CD14-positive monocyte (primary cell): Measurements from ENCODE around the gene SACM1L. TPM values are rescaled to one million over a fixed set of nuclear protein-coding genes. Genes with fewer than 3 reads are reported as not detected.

ENCODE experiments used
- DNase-seq, 3 donors: peaks; one replicate each; pipeline ENCODE4 v3.0.0-alpha.2; 2011 to 2022
- H2AFZ ChIP-seq: 2 replicates; pipeline ENCODE4 v1.6.0; 2012; ENCODE audit warnings: mild to moderate bottlenecking, low read depth, low read length, inconsistent platforms; ENCODE audit not compliant: insufficient read depth, poor library complexity, severe bottlenecking
- H3K27ac ChIP-seq, 2 donors: 1 replicate in 1 of 2; 2 replicates in 1 of 2; pipeline ENCODE4 v1.5.1; 2012 to 2013; ENCODE audit warnings: low read length in 2 of 2, control low read depth in 1 of 2, inconsistent platforms in 1 of 2, low read depth in 1 of 2, mild to moderate bottlenecking in 1 of 2
- H3K27me3 ChIP-seq, 2 donors: one replicate each; pipeline versions ENCODE4 v1.6.0 to v1.6.1; 2011 to 2013; ENCODE audit warnings: low read length in 2 of 2; ENCODE audit not compliant: control insufficient read depth in 2 of 2, insufficient read depth in 2 of 2
- H3K36me3 ChIP-seq, 2 donors: replicated peaks in 1 of 2; 1 replicate in 1 of 2; 2 replicates in 1 of 2; pipeline versions ENCODE4 v1.5.1 to v1.6.1; 2012 to 2013; ENCODE audit warnings: low read length in 2 of 2, control low read depth in 1 of 2, inconsistent platforms in 1 of 2, mild to moderate bottlenecking in 1 of 2; ENCODE audit not compliant: insufficient read depth in 2 of 2, control insufficient read depth in 1 of 2
- H3K4me1 ChIP-seq, 2 donors: 1 replicate in 1 of 2; 2 replicates in 1 of 2; pipeline versions ENCODE4 v1.5.1 to v1.6.1; 2012 to 2013; ENCODE audit warnings: low read length in 2 of 2, control low read depth in 1 of 2, inconsistent platforms in 1 of 2, mild to moderate bottlenecking in 1 of 2, moderate library complexity in 1 of 2; ENCODE audit not compliant: insufficient read depth in 2 of 2, control insufficient read depth in 1 of 2
- H3K4me2 ChIP-seq: replicated peaks from 2 replicates; pipeline ENCODE3; 2012; ENCODE audit warnings: low read length, moderate library complexity, mild to moderate bottlenecking; ENCODE audit not compliant: poor library complexity, severe bottlenecking; ENCODE audit errors: extremely low read depth
- H3K4me3 ChIP-seq, 3 experiments: fragments of 200-600 bp in 1 of 3; sonication (generic) in 1 of 3; replicated peaks in 1 of 3; 1 replicate in 2 of 3; 2 replicates in 1 of 3; pipeline ENCODE4 v1.5.1; 2011 to 2013; ENCODE audit warnings: low read length in 3 of 3, mild to moderate bottlenecking in 3 of 3, control low read depth in 2 of 3, low read depth in 2 of 3, inconsistent platforms in 1 of 3, moderate library complexity in 1 of 3
- H3K79me2 ChIP-seq: 2 replicates; pipeline ENCODE4 v1.6.0; 2012; ENCODE audit warnings: mild to moderate bottlenecking, control low read depth, inconsistent platforms, low read length, moderate library complexity; ENCODE audit not compliant: insufficient read depth
- H3K9ac ChIP-seq: 2 replicates; pipeline ENCODE4 v1.6.0; 2017; ENCODE audit warnings: low read length, mild to moderate bottlenecking; ENCODE audit not compliant: insufficient read depth, poor library complexity, severe bottlenecking
- H3K9me3 ChIP-seq, 2 donors: replicated peaks in 1 of 2; 1 replicate in 1 of 2; 2 replicates in 1 of 2; pipeline versions ENCODE4 v1.5.1 to v1.6.1; 2012 to 2013; ENCODE audit warnings: low read length in 2 of 2, control low read depth in 1 of 2; ENCODE audit not compliant: control insufficient read depth in 1 of 2, insufficient read depth in 1 of 2
- H4K20me1 ChIP-seq: 2 replicates; pipeline ENCODE4 v1.6.0; 2012; ENCODE audit warnings: mild to moderate bottlenecking, low read length, control low read depth, moderate library complexity; ENCODE audit not compliant: insufficient read depth
- H3K27ac Mint-ChIP-seq, 7 donors: one replicate each; pipeline ENCODE4 v1.8.0; 2020; ENCODE audit warnings: mild to moderate bottlenecking in 7 of 7, mixed read lengths in 7 of 7, moderate library complexity in 6 of 7, inconsistent platforms in 2 of 7
- H3K27me3 Mint-ChIP-seq, 3 donors: one replicate each; pipeline ENCODE4 v1.8.0; 2021 to 2022; ENCODE audit warnings: low read depth in 3 of 3, mild to moderate bottlenecking in 3 of 3, mixed read lengths in 3 of 3, moderate library complexity in 3 of 3, inconsistent platforms in 1 of 3
- H3K36me3 Mint-ChIP-seq, 2 donors: one replicate each; pipeline ENCODE4 v1.8.0; 2020; ENCODE audit warnings: mixed read lengths in 2 of 2, inconsistent platforms in 1 of 2, mild to moderate bottlenecking in 1 of 2
- H3K4me1 Mint-ChIP-seq: one replicate; pipeline ENCODE4 v1.8.0; 2020; ENCODE audit warnings: mild to moderate bottlenecking, mixed read lengths
- H3K4me3 Mint-ChIP-seq, 2 donors: one replicate each; pipeline ENCODE4 v1.8.0; 2020; ENCODE audit warnings: mild to moderate bottlenecking in 2 of 2, mixed read lengths in 2 of 2, moderate library complexity in 1 of 2
- H3K9me3 Mint-ChIP-seq, 7 donors: one replicate each; pipeline ENCODE4 v1.8.0; 2020 to 2022; ENCODE audit warnings: mixed read lengths in 7 of 7, mild to moderate bottlenecking in 6 of 7, moderate library complexity in 6 of 7, inconsistent platforms in 2 of 7
- CTCF ChIP-seq: fragments of 200-600 bp; IDR thresholded peaks from one replicate; pipeline ENCODE4 v1.8.0; 2022; ENCODE audit warnings: antibody characterized with exemption, mild to moderate bottlenecking
- WGBS: methylation state at CpG from one replicate; pipeline ENCODE4 v1.1.5; 2013; ENCODE audit warnings: missing lambda C conversion rate; ENCODE audit not compliant: insufficient coverage; 5-methylcytosine and 5-hydroxymethylcytosine counted together
- intact Hi-C, 2 donors: fragments of 100-400 bp; cut with micrococcal nuclease; formaldehyde crosslinking; loops; one replicate each; pipeline versions ENCODE4 v1.15.0 to v1.15.1; 2023
- polyA plus RNA-seq, 3 donors: library from polyadenylated mRNA; depleted of rRNA in 1 of 3; unstranded in 2 of 3; stranded (reverse) in 1 of 3; fragments of 300-500 nt in 2 of 3; fragments of >200 nt in 1 of 3; fragmentation: Illumina TruSeq in 2 of 3; gene quantifications; 1 replicate in 2 of 3; 2 replicates in 1 of 3; pipeline ENCODE4 v1.2.3, GENCODE V29; 2012 to 2021

SACM1L gene
- polyA plus RNA-seq, 3 donors, result 14.6 to 25.7 (median 21.5) TPM

GRCh38 chr3:45779746-45780735 is 90.8 kb downstream of the SACM1L start:
- DNase-seq, result no peak
- Histone ChIP-seq H3K36me3 (no peaks in the 10 kb centered on the region), H4K20me1 (no peaks in the 10 kb centered on the region), H3K4me2 (no peak overlapping the region), H3K27me3 (no peaks in the 10 kb centered on the region), H3K27ac (no peak overlapping the region), H3K9ac (no peak overlapping the region), H3K9me3 (no peaks in the 10 kb centered on the region), H3K79me2 (no peaks in the 10 kb centered on the region), H3K4me3 (no peak overlapping the region), H3K4me1 (no peaks in the 10 kb centered on the region), H2AFZ (no peak overlapping the region)
- no peak for TF ChIP-seq CTCF
- Mint-ChIP-seq H3K36me3 (no peaks in the 10 kb centered on the region), H3K4me1 (no peaks in the 10 kb centered on the region), H3K27me3 (peaks cover 4 to 6% (median 5%) of the 10 kb centered on the region in 3 donors), H3K4me3 (no peak overlapping the region), H3K9me3 (peaks cover 3 to 9% (median 6%) of the 10 kb centered on the region in 7 donors), H3K27ac (no peak overlapping the region)
- intact Hi-C loops, result no loop called here
- WGBS, result 94% methylated on average over 6 of the region's 35 CpGs

- Histone ChIP-seq H3K79me2 (no peaks in the 10 kb centered on the region), H3K9me3 (no peaks in the 10 kb centered on the region), H2AFZ (no peak overlapping the region), H3K36me3 (no peaks in the 10 kb centered on the region), H4K20me1 (no peaks in the 10 kb centered on the region), H3K4me2 (no peak overlapping the region), H3K9ac (no peak overlapping the region), H3K27me3 (no peaks in the 10 kb centered on the region), H3K27ac (no peak overlapping the region), H3K4me1 (no peaks in the 10 kb centered on the region), H3K4me3 (no peak overlapping the region)
- no peaks in the 10 kb centered on the region for H3K4me1 Mint-ChIP-seq
- H3K9me3 Mint-ChIP-seq, result peaks cover 4 to 9% (median 7%) of the 10 kb centered on the region in 7 donors
- H3K4me3 Mint-ChIP-seq, result no peak overlapping the region
- no peak overlapping the region for H3K27ac Mint-ChIP-seq
- DNase-seq, result no peak
- no peak for TF ChIP-seq CTCF
- H3K27me3 Mint-ChIP-seq, result peaks cover 2 to 6% (median 2%) of the 10 kb centered on the region in 3 donors
- intact Hi-C loops, result no loop called here
- no peaks in the 10 kb centered on the region for H3K36me3 Mint-ChIP-seq
- 94% methylated on average over 3 of the region's 5 CpGs for WGBS
Observed at GRCh38 chr3:45781271-45781670, 92.1 kb downstream of the SACM1L start.
